H9 (cell line): ENCODE measurements around the gene TM9SF3. TPM values are rescaled to one million over a fixed set of nuclear protein-coding genes. Genes with fewer than 3 reads are reported as not detected.

ENCODE experiments used
- DNase-seq: peaks from one replicate; pipeline ENCODE4 v3.0.0-alpha.2; 2017
- H2AFZ ChIP-seq: one replicate; pipeline ENCODE4 v1.6.1; 2013; ENCODE audit warnings: mild to moderate bottlenecking, low read length, control low read depth, moderate library complexity
- H2AK5ac ChIP-seq: 2 replicates; pipeline ENCODE4 v1.6.1; 2013; ENCODE audit warnings: low read length, control low read depth, mixed read lengths; ENCODE audit not compliant: insufficient read length
- H2BK120ac ChIP-seq: one replicate; pipeline ENCODE4 v1.6.1; 2013; ENCODE audit warnings: low read depth, mild to moderate bottlenecking, low read length, control low read depth, inconsistent platforms; ENCODE audit not compliant: poor library complexity, severe bottlenecking
- H2BK12ac ChIP-seq: 2 replicates; pipeline ENCODE4 v1.6.1; 2013; ENCODE audit warnings: low read length, control low read depth, mixed read lengths, low read depth; ENCODE audit not compliant: insufficient read length
- H2BK15ac ChIP-seq: 2 replicates; pipeline ENCODE4 v1.6.1; 2013; ENCODE audit warnings: low read depth, low read length, control low read depth
- H2BK20ac ChIP-seq: one replicate; pipeline ENCODE4 v1.6.1; 2013; ENCODE audit warnings: low read depth, mild to moderate bottlenecking, low read length, control low read depth, inconsistent platforms; ENCODE audit not compliant: poor library complexity, severe bottlenecking
- H2BK5ac ChIP-seq: 2 replicates; pipeline ENCODE4 v1.6.1; 2013; ENCODE audit warnings: low read length, control low read depth, mixed read lengths; ENCODE audit not compliant: insufficient read length
- H3K14ac ChIP-seq: 2 replicates; pipeline ENCODE4 v1.6.1; 2013; ENCODE audit warnings: low read length, control low read depth; ENCODE audit not compliant: insufficient read depth
- H3K18ac ChIP-seq: 2 replicates; pipeline ENCODE4 v1.6.1; 2013; ENCODE audit warnings: low read depth, mild to moderate bottlenecking, mixed read lengths, low read length, control low read depth; ENCODE audit not compliant: insufficient read length
- H3K23ac ChIP-seq: 2 replicates; pipeline ENCODE4 v1.6.1; 2013; ENCODE audit warnings: low read length, control low read depth, mixed read lengths, low read depth; ENCODE audit not compliant: insufficient read length
- H3K23me2 ChIP-seq: 2 replicates; pipeline ENCODE4 v1.6.1; 2013; ENCODE audit warnings: low read depth, mild to moderate bottlenecking, mixed read lengths, low read length, control low read depth; ENCODE audit not compliant: insufficient read length, poor library complexity, severe bottlenecking
- H3K27ac ChIP-seq: 2 replicates; pipeline ENCODE4 v1.5.1; 2013; ENCODE audit warnings: low read length, control low read depth, mixed read lengths, low read depth; ENCODE audit not compliant: insufficient read length
- H3K27me3 ChIP-seq: 2 replicates; pipeline ENCODE4 v1.6.1; 2013; ENCODE audit warnings: low read length, control low read depth, inconsistent platforms; ENCODE audit not compliant: insufficient read depth
- H3K4ac ChIP-seq: 2 replicates; pipeline ENCODE4 v1.6.1; 2013; ENCODE audit warnings: low read depth, mild to moderate bottlenecking, control low read depth, inconsistent platforms, low read length, moderate library complexity
- H3K4me1 ChIP-seq: 2 replicates; pipeline ENCODE4 v1.6.1; 2013; ENCODE audit warnings: low read length, control low read depth, inconsistent platforms; ENCODE audit not compliant: insufficient read depth
- H3K4me2 ChIP-seq: 2 replicates; pipeline ENCODE4 v1.6.1; 2013; ENCODE audit warnings: low read length, control low read depth, mixed read lengths; ENCODE audit not compliant: insufficient read length, insufficient read depth
- H3K56ac ChIP-seq: 2 replicates; pipeline ENCODE4 v1.6.1; 2013; ENCODE audit warnings: low read depth, mild to moderate bottlenecking, mixed read lengths, low read length, control low read depth; ENCODE audit not compliant: insufficient read length
- H3K79me1 ChIP-seq: 2 replicates; pipeline ENCODE4 v1.6.1; 2013; ENCODE audit warnings: low read depth, mild to moderate bottlenecking, moderate library complexity, low read length, control low read depth, inconsistent platforms; ENCODE audit not compliant: insufficient read depth, poor library complexity, severe bottlenecking
- H3K79me2 ChIP-seq: 2 replicates; pipeline ENCODE4 v1.6.1; 2013; ENCODE audit warnings: low read length, control low read depth, inconsistent platforms; ENCODE audit not compliant: insufficient read depth
- H3K9ac ChIP-seq: 2 replicates; pipeline ENCODE4 v1.6.1; 2013; ENCODE audit warnings: low read length, control low read depth, mixed read lengths; ENCODE audit not compliant: insufficient read length; ENCODE audit errors: extremely low read depth
- H3K9me3 ChIP-seq: one replicate; pipeline ENCODE4 v1.6.1; 2013; ENCODE audit warnings: low read depth, low read length, inconsistent platforms; ENCODE audit not compliant: control insufficient read depth
- H3T11ph ChIP-seq: one replicate; pipeline ENCODE4 v1.6.1; 2013; ENCODE audit warnings: mild to moderate bottlenecking, low read length, control low read depth, inconsistent platforms
- H4K20me1 ChIP-seq: one replicate; pipeline ENCODE4 v1.6.1; 2013; ENCODE audit not compliant: control insufficient read depth, insufficient read length, insufficient read depth
- H4K5ac ChIP-seq: 2 replicates; pipeline ENCODE4 v1.6.1; 2013; ENCODE audit warnings: low read depth, mild to moderate bottlenecking, mixed read lengths, low read length, control low read depth; ENCODE audit not compliant: insufficient read length
- H4K8ac ChIP-seq: replicated peaks from 2 replicates; pipeline ENCODE4 v1.6.1; 2013; ENCODE audit warnings: low read length, control low read depth, mixed read lengths, low read depth; ENCODE audit not compliant: insufficient read length
- H4K91ac ChIP-seq: 2 replicates; pipeline ENCODE4 v1.6.1; 2013; ENCODE audit warnings: low read depth, mild to moderate bottlenecking, moderate library complexity, mixed read lengths, low read length, control low read depth; ENCODE audit not compliant: insufficient read length
- H3K27ac Mint-ChIP-seq, 3 experiments: 2 replicates in 2 of 3; 3 replicates in 1 of 3; pipeline ENCODE4 v1.8.0; 2020 to 2021; ENCODE audit warnings: mixed read lengths in 3 of 3, mild to moderate bottlenecking in 1 of 3, moderate library complexity in 1 of 3
- H3K27me3 Mint-ChIP-seq: 2 replicates; pipeline ENCODE4 v1.8.0; 2021; ENCODE audit warnings: low read depth, mild to moderate bottlenecking, moderate library complexity, mixed read lengths
- H3K36me3 Mint-ChIP-seq, 3 experiments: 2 replicates in 2 of 3; 3 replicates in 1 of 3; pipeline ENCODE4 v1.8.0; 2020 to 2021; ENCODE audit warnings: low read depth in 3 of 3, mixed read lengths in 3 of 3; ENCODE audit not compliant: insufficient read depth in 1 of 3
- H3K4me1 Mint-ChIP-seq, 2 experiments: 2 replicates each; pipeline ENCODE4 v1.8.0; 2020; ENCODE audit warnings: mixed read lengths in 2 of 2
- H3K4me3 Mint-ChIP-seq, 2 experiments: 2 replicates in 1 of 2; 3 replicates in 1 of 2; pipeline ENCODE4 v1.8.0; 2020 to 2021; ENCODE audit warnings: mild to moderate bottlenecking in 2 of 2, mixed read lengths in 2 of 2, moderate library complexity in 1 of 2
- H3K9me3 Mint-ChIP-seq, 2 experiments: 2 replicates in 1 of 2; 3 replicates in 1 of 2; pipeline ENCODE4 v1.8.0; 2020; ENCODE audit warnings: mild to moderate bottlenecking in 2 of 2, mixed read lengths in 2 of 2, moderate library complexity in 1 of 2
- WGBS: extraction: QIAGEN DNeasy Blood & Tissue Kit; methylation state at CpG from one replicate; pipeline ENCODE4 v1.1.7; 2013; ENCODE audit warnings: missing lambda C conversion rate, low lambda C conversion rate, mixed read lengths; ENCODE audit not compliant: insufficient read length; ENCODE audit errors: extremely low coverage; 5-methylcytosine and 5-hydroxymethylcytosine counted together
- total RNA-seq: library from RNA; stranded (reverse); gene quantifications from 2 replicates; pipeline ENCODE4 v1.2.1, GENCODE V29; 2021
- TF ChIP-seq, protein P1 (sequence below): fragments of 200-600 bp; sonication (generic); conservative IDR thresholded peaks from 3 replicates; pipeline ENCODE4 v1.8.0; 2021; ENCODE audit warnings: antibody characterized with exemption, mild to moderate bottlenecking

TM9SF3 gene
- total RNA-seq, 1 experiment from 2014 or later: 120 TPM

DNA sequence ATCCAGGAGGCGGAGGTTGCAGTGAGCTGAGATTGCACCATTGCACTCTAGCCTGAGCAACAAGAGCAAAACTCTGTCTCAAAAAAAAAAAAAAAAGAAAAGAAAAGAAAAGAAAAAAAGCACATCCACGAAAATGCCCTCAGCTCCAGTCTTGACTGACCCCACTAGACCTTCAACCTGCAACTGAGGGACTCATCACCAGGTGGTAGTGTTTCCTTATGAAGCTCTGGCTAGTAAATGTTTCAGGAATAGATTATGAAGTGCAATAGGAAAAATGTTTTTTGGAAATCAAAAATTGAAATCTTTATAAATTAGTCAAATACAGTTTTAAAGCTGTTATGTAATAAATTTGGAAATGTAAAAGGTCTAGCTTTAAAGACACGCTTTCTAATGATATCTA is 95.5 kb downstream of the TM9SF3 start:
- H2BK20ac ChIP-seq: no peak overlapping the region
- no peaks in the 10 kb centered on the region for H4K20me1 ChIP-seq

More for the DNA sequence above, 95.5 kb downstream of the TM9SF3 start:
- no peak overlapping the region for H4K5ac ChIP-seq
- no peaks in the 10 kb centered on the region for H3K27me3 ChIP-seq
- no peak overlapping the region for H2AFZ ChIP-seq
- no peaks in the 10 kb centered on the region for H3K4me1 ChIP-seq
- H3K18ac ChIP-seq: no peak overlapping the region
- no peaks in the 10 kb centered on the region for H3K79me2 ChIP-seq
- no peak overlapping the region for H3K14ac ChIP-seq
- no peaks in the 10 kb centered on the region for H3K79me1 ChIP-seq
- Mint-ChIP-seq H3K36me3 (no peaks in the 10 kb centered on the region; a peak in 1 of 7 replicates), H3K27me3 (peaks cover 7% of the 10 kb centered on the region), H3K27ac (no peak overlapping the region; a peak in 1 of 7 replicates), H3K9me3 (no peaks in the 10 kb centered on the region), H3K4me1 (peaks cover 5 to 14% of the 10 kb centered on the region in 2 experiments; a peak in 3 of 4 replicates), H3K4me3 (no peak overlapping the region)
- DNase-seq: no peak
- H3K56ac ChIP-seq: no peak overlapping the region
- no peak overlapping the region for H3K27ac ChIP-seq
- no peak overlapping the region for H2BK12ac ChIP-seq
- H3K9ac ChIP-seq: no peak overlapping the region
- H3K4ac ChIP-seq: no peak overlapping the region
- H3K23me2 ChIP-seq: no peaks in the 10 kb centered on the region
- H2BK120ac ChIP-seq: no peak overlapping the region
- no peak overlapping the region for H4K91ac ChIP-seq
- H4K8ac ChIP-seq: no peak overlapping the region
- no peak overlapping the region for H2AK5ac ChIP-seq
- H3K9me3 ChIP-seq: no peaks in the 10 kb centered on the region
- TF ChIP-seq, protein P1, sequence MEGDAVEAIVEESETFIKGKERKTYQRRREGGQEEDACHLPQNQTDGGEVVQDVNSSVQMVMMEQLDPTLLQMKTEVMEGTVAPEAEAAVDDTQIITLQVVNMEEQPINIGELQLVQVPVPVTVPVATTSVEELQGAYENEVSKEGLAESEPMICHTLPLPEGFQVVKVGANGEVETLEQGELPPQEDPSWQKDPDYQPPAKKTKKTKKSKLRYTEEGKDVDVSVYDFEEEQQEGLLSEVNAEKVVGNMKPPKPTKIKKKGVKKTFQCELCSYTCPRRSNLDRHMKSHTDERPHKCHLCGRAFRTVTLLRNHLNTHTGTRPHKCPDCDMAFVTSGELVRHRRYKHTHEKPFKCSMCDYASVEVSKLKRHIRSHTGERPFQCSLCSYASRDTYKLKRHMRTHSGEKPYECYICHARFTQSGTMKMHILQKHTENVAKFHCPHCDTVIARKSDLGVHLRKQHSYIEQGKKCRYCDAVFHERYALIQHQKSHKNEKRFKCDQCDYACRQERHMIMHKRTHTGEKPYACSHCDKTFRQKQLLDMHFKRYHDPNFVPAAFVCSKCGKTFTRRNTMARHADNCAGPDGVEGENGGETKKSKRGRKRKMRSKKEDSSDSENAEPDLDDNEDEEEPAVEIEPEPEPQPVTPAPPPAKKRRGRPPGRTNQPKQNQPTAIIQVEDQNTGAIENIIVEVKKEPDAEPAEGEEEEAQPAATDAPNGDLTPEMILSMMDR: peak; percentile 69
- no CpG with 5 or more reads among the region's 3 CpGs for WGBS
- no peak overlapping the region for H2BK15ac ChIP-seq
- no peak overlapping the region for H3T11ph ChIP-seq
- no peak overlapping the region for H3K23ac ChIP-seq
- no peak overlapping the region for H3K4me2 ChIP-seq
- H2BK5ac ChIP-seq: no peak overlapping the region
